HG02973 (cell line): ENCODE measurements around the gene COLGALT1.
"Not testable (repeated sequence)": the region's sequence is repeated elsewhere in the genome, so short reads cannot be mapped to it uniquely, and the experiment has no call there.

Experiments
- ATAC-seq: cut with Tn5 transposase; IDR thresholded peaks from one replicate; pipeline ENCODE4 v1.9.1; 2021; ENCODE audit warnings: moderate library complexity; ENCODE audit not compliant: unreplicated experiment

COLGALT1 gene

DNA sequence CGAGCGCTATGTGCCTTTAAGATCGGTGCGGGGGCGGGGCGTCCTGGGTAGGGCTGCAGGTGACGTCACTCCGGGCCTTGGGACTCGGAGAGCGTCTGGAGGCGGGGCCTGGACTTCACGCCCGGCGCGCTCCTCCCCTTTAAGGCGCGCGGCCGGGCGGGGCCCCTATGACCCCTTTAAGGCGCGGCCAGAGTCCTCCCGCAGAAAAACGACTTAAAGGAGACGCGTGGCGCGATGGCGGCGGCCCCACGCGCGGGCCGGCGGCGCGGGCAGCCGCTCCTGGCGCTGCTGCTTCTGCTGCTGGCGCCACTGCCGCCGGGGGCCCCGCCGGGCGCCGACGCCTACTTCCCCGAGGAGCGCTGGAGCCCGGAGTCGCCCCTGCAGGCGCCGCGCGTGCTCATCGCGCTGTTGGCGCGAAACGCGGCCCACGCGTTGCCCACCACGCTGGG lies at the start of gene COLGALT1:
Gene COLGALT1 (plus strand): TSS at position 170 of the 449 bp plus-strand sequence. CDS start 65 bp downstream, at position 235.
- ATAC-seq, result peak; percentile 85

DNA sequence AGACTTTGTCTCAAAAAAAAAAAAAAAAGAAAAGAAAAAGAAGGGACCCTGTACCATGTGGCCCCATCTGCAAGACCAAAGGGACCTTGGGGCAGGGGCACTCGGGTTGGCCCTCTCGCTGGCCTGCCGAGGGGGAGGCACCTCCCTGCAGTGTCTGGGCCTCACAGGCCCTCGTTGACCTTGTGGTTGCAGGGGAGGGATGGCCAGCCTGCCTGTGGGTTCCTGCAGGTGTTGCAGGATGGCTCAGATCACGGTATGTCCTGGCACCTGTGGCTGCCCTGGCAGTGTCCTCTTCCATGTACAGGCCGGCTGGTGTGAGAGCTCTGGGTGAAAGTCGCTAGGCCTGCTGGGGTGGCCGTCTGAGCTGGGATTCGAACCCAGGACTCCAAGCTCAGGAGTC lies 48.7 kb upstream of the COLGALT1 start:
- no peak for ATAC-seq

- ATAC-seq, result not testable (repeated sequence)
These were observed 46.9 kb upstream of the COLGALT1 start for GRCh38 chr19:17508558-17508933.

- ATAC-seq, result no peak
These were observed 45.0 kb upstream of the COLGALT1 start for GRCh38 chr19:17510220-17510993.

GRCh38 chr19:17511724-17512573 lies 43.5 kb upstream of the COLGALT1 start:
- peak; percentile 58 for ATAC-seq

GRCh38 chr19:17512574-17512939 lies 42.9 kb upstream of the COLGALT1 start:
- ATAC-seq, result no peak

DNA sequence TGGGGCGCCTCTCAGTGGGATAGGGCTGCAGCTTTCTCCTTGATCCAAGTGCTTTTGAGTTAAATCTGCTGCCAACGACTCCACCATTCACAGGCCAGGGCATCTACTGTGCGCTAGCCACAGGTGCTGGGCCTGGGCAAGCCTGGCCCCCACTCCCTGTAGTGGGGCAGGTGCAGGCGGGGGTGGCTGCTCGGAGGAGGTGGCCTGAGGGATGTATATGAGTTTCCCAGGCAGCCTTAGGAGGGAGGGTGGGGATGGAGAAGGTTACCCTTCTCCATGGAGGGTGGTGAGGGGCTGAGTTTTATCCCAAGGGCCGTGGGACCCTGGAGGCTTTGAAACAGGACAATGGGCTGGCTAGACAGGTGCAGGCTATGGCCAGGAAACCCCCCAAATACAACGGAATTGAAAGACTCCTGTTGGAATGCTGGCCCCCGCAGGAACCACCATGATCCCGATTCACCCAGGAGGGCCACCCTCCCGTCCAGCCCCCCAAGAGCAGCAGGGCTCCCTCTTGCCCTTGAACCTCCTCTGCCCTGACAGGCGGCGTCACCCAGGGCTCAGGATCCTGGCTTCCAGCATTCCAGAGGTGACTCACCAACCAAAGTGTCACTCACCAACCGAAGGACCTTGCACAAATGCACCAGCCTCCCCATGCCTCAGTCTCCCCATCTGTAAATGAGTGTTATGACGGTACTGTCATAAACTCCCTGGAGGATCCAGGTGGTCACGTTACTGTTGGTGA lies 39.9 kb upstream of the COLGALT1 start:
- ATAC-seq, result no peak

- no peak for ATAC-seq
These were observed 37.6 kb upstream of the COLGALT1 start for GRCh38 chr19:17517898-17518297.

DNA sequence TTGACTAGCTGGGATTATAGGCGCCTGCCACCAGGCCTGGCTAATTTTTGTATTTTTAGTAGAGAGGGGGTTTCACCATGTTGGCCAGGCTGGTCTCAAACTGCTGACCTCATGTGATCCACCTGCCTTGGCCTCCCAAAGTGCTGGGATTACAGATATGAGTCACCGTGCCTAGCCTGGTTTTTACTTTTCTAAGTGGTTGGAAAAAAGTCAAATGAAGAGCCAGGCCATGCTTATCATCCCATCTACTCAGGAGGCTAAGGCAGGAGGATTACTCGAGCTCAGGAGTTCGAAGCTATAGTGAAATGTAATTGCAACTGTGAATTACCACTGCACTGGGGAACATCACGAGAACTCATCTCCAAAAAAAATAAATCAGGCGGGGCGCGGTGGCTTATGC lies 36.8 kb upstream of the COLGALT1 start:
- ATAC-seq, result not testable (repeated sequence)

- ATAC-seq, result no peak
These were observed 35.5 kb upstream of the COLGALT1 start for GRCh38 chr19:17519967-17520366.

DNA sequence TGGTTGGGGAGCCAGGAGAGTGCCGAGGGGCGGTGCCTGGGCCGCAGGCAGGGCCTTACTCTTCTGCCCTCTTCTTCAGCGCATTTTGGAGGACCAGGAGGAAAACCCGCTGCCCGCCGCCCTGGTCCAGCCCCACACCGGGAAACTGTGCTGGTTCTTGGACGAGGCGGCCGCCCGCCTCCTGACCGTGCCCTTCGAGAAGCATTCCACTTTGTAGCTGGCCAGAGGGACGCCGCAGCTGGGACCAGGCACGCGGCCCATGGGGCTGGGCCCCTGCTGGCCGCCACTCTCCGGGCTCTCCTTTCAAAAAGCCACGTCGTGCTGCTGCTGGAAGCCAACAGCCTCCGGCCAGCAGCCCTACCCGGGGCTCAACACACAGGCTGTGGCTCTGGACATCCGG lies 34.6 kb upstream of the COLGALT1 start:
- ATAC-seq, result no peak

- ATAC-seq, result peak; percentile 62
These were observed 32.2 kb upstream of the COLGALT1 start for GRCh38 chr19:17522988-17523872.

- ATAC-seq, result no peak
These were observed 30.8 kb upstream of the COLGALT1 start for GRCh38 chr19:17524651-17525050.

- ATAC-seq, result no peak
These were observed 30.3 kb upstream of the COLGALT1 start for GRCh38 chr19:17525141-17525540.

DNA sequence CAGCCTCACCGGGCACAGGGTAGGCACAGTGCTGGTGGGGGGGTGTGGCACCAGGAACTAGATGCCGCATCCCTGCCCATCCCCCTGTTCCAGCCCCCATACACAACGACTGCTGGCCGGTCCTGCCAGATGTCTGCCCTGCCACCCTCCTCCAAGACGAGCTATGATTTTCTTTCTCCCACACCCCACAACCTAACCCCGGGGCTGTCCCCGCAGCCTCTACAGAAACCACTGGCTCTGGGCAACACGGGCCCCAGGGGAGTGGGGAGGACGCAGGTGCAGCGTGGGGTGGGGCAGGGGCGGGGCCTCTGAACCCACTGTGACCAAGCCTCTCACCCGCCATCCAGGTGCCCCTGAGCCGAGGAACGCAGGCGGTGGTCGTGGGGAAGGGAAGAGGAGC lies 28.5 kb upstream of the COLGALT1 start:
- no peak for ATAC-seq

GRCh38 chr19:17527326-17527725 lies 28.1 kb upstream of the COLGALT1 start:
- ATAC-seq, result no peak

DNA sequence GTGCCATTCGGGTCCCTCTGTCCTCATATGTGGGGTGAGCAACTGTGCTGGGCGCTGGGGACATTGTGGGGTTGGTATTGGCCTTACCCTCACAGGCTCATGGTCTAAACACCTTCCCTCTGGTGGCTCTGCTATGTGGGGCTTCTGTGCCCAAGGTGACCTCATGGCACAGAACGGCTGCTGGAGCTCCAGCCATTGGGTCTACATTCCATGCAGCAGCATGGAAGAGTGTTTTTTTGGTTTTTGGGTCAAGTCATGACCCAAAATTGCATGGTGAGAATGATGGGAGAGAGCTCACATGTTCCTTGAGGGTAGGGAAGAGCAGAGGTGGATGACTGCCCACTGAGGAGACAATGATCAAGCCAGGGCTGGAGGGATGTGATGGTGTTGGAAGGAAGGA lies 26.8 kb upstream of the COLGALT1 start:
- no peak for ATAC-seq

- ATAC-seq, result no peak
These were observed 25.9 kb upstream of the COLGALT1 start for GRCh38 chr19:17529239-17530158.

GRCh38 chr19:17530586-17530985 lies 24.9 kb upstream of the COLGALT1 start:
- no peak for ATAC-seq
